DND-41 (cell line): Measurements from ENCODE around the gene ADK.

Experiments
- CTCF ChIP-seq: IDR thresholded peaks from 2 replicates; pipeline ENCODE4 v1.5.1; 2012; ENCODE audit warnings: borderline replicate concordance, low read length, moderate library complexity, mild to moderate bottlenecking; ENCODE audit not compliant: poor library complexity, severe bottlenecking; ENCODE audit errors: extremely low read depth
- EZH2 ChIP-seq: IDR thresholded peaks from 3 replicates; pipeline ENCODE4 v1.6.1; 2012; ENCODE audit warnings: borderline replicate concordance, low read depth, mild to moderate bottlenecking, moderate library complexity, low read length, inconsistent platforms; ENCODE audit not compliant: severe bottlenecking

- TF ChIP-seq EZH2, result no peak
- no peak for TF ChIP-seq CTCF
These were observed 521.6 kb downstream of the ADK start for GRCh38 chr10:74672430-74673165.
